Transverse colon (tissue), 3 donors: Measurements from ENCODE around the gene RBM48.

Experiments
- POLR2A ChIP-seq: fragments of 450-650 bp; IDR thresholded peaks from one replicate; pipeline ENCODE4 v1.6.1; 2016; ENCODE audit warnings: antibody characterized with exemption, mild to moderate bottlenecking, moderate library complexity
- TF ChIP-seq, protein P1 (sequence below), 5 experiments: fragments of 200-600 bp in 3 of 5; fragments of 450-650 bp in 2 of 5; sonication (generic) in 3 of 5; IDR thresholded peaks; 1 replicate in 2 of 5; 2 replicates in 3 of 5; pipeline ENCODE4 v1.5.1; 2016 to 2017; ENCODE audit warnings: antibody characterized with exemption in 5 of 5, inconsistent platforms in 3 of 5, mild to moderate bottlenecking in 2 of 5, moderate library complexity in 1 of 5

DNA sequence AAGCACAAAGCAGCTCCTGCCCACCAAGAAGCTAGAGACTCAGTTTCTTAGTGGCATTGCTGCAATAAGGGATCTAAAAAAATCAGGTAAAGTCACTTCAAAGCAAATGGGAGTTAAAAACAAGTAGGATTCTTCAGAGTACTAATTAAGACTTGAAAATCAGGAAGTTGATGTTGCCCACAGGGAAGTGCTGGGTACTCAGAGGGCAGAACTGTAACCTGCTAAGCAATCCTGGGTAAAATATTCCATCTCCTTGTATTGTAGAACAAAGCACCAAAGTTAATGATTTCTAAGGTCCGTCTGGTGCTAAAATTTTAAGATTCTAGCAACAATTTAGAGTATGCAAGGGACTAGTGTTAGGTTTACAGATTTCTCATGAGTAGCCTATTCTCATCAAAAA, 8.6 kb upstream of the RBM48 start:
- TF ChIP-seq, protein P1, sequence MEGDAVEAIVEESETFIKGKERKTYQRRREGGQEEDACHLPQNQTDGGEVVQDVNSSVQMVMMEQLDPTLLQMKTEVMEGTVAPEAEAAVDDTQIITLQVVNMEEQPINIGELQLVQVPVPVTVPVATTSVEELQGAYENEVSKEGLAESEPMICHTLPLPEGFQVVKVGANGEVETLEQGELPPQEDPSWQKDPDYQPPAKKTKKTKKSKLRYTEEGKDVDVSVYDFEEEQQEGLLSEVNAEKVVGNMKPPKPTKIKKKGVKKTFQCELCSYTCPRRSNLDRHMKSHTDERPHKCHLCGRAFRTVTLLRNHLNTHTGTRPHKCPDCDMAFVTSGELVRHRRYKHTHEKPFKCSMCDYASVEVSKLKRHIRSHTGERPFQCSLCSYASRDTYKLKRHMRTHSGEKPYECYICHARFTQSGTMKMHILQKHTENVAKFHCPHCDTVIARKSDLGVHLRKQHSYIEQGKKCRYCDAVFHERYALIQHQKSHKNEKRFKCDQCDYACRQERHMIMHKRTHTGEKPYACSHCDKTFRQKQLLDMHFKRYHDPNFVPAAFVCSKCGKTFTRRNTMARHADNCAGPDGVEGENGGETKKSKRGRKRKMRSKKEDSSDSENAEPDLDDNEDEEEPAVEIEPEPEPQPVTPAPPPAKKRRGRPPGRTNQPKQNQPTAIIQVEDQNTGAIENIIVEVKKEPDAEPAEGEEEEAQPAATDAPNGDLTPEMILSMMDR (IDR thresholded peaks at IDR 0.05) = no peak
- no peak for TF ChIP-seq POLR2A
